ENCODE data around the gene THAP3. TPM values are rescaled to one million over a fixed set of nuclear protein-coding genes. Genes with fewer than 3 reads are reported as not detected.
A peak's percentile ranks its signal among the peaks of the same experiment; 100 is the strongest.

Gene THAP3
- total and polyA plus RNA-seq, 9 of the 15 experiments (the other 6 are each of a cell fraction or from before 2014, with no cell fraction given) = 1.9 to 31.2 (median 18.2) TPM

- TF ChIP-seq JUND (IDR thresholded peaks at IDR 0.05; ENCODE audit: borderline replicate concordance, low read depth, low read length) (0 out of 2 replicates have a peak, but pooled peaks have one; percentile 49), JUND (tag; IDR thresholded peaks at IDR 0.05; ENCODE audit: borderline replicate concordance, low read depth, low read length) (peak; percentile 50; the same call in 1 of the 3 replicates), POLR2AphosphoS2 (IDR thresholded peaks at IDR 0.05; ENCODE audit: low read length) (no peak; the same call in 1 of the 2 replicates), ZNF274 (IDR thresholded peaks at IDR 0.05; ENCODE audit: borderline replicate concordance, low read depth, low read length) (no peak), HOMEZ (CRISPR knock-in tag; IDR thresholded peaks at IDR 0.05) (no peak), CUX1 (CRISPR knock-in tag; IDR thresholded peaks at IDR 0.05) (peak; percentile 95), OTX1 (CRISPR knock-in tag; IDR thresholded peaks at IDR 0.05) (peak; percentile 15; the same call in 1 of the 2 replicates), ZFP36 (IDR thresholded peaks at IDR 0.05; ENCODE audit: low read depth, low read length, partially characterized antibody) (no peak), SMARCE1 (IDR thresholded peaks at IDR 0.05) (no peak), MYNN (IDR thresholded peaks at IDR 0.05) (no peak), MYNN (CRISPR knock-in tag; IDR thresholded peaks at IDR 0.05) (no peak), SMC3 (conservative IDR thresholded peaks at IDR 0.05; ENCODE audit: insufficient read depth, low read depth, low read length) (no peak), E2F3 (CRISPR knock-in tag; IDR thresholded peaks at IDR 0.05) (peak; percentile 85; the same call in 1 of the 2 replicates), KAT2B (IDR thresholded peaks at IDR 0.05; ENCODE audit: low read depth, low read length) (peak; percentile 31), POLR3G (IDR thresholded peaks at IDR 0.05; ENCODE audit: extremely low read depth, insufficient read length, insufficient replicate concordance) (no peak), ETS1 (conservative IDR thresholded peaks at IDR 0.05; ENCODE audit: control insufficient read depth, low read depth, low read length) (0 out of 2 replicates have a peak, but pooled peaks have one; percentile 31), ZKSCAN1 (IDR thresholded peaks at IDR 0.05; ENCODE audit: low read depth, low read length) (no peak), ZNF75A (CRISPR knock-in tag; IDR thresholded peaks at IDR 0.05) (0 out of 2 replicates have a peak, but pooled peaks have one; percentile 40), MCM7 (IDR thresholded peaks at IDR 0.05) (no peak)
- TF ChIP-seq, protein P1, sequence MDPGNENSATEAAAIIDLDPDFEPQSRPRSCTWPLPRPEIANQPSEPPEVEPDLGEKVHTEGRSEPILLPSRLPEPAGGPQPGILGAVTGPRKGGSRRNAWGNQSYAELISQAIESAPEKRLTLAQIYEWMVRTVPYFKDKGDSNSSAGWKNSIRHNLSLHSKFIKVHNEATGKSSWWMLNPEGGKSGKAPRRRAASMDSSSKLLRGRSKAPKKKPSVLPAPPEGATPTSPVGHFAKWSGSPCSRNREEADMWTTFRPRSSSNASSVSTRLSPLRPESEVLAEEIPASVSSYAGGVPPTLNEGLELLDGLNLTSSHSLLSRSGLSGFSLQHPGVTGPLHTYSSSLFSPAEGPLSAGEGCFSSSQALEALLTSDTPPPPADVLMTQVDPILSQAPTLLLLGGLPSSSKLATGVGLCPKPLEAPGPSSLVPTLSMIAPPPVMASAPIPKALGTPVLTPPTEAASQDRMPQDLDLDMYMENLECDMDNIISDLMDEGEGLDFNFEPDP (CRISPR knock-in tag; IDR thresholded peaks at IDR 0.05) = no peak; the same call in 1 of the 2 replicates
These were observed 20.6 kb upstream of the THAP3 start (continued) for GRCh38 chr1:6603915-6604558.

Measured in K562 (cell line).